Ectodermal cell (in vitro differentiated cells): Measurements from ENCODE around the gene CTTNBP2.

Experiments
- H3K27ac ChIP-seq: 2 replicates; pipeline ENCODE4 v1.7.0; 2013; ENCODE audit warnings: mild to moderate bottlenecking, low read depth, low read length; ENCODE audit not compliant: insufficient read depth, poor library complexity, severe bottlenecking
- H3K27me3 ChIP-seq: 2 replicates; pipeline ENCODE4 v1.7.0; 2013; ENCODE audit warnings: mild to moderate bottlenecking, low read length; ENCODE audit not compliant: insufficient read depth, control insufficient read depth, poor library complexity, severe bottlenecking
- H3K36me3 ChIP-seq: one replicate; pipeline ENCODE4 v1.7.0; 2013; ENCODE audit warnings: low read length; ENCODE audit not compliant: control insufficient read depth, insufficient read depth
- H3K4me1 ChIP-seq: one replicate; pipeline ENCODE4 v1.7.0; 2013; ENCODE audit warnings: low read length; ENCODE audit not compliant: control insufficient read depth, insufficient read depth
- H3K4me3 ChIP-seq: 2 replicates; pipeline ENCODE4 v1.7.0; 2013; ENCODE audit warnings: low read depth, low read length, control low read depth; ENCODE audit not compliant: insufficient read depth
- H3K9me3 ChIP-seq: 2 replicates; pipeline ENCODE4 v1.7.0; 2013; ENCODE audit warnings: mild to moderate bottlenecking, low read length, moderate library complexity; ENCODE audit not compliant: control insufficient read depth
- WGBS, 2 experiments: methylation state at CpG; one replicate each; pipeline ENCODE4 v1.1.7; 2013; ENCODE audit warnings: missing lambda C conversion rate in 2 of 2; 5-methylcytosine and 5-hydroxymethylcytosine counted together

The CTTNBP2 gene

GRCh38 chr7:117828825-117829224 is 44.4 kb downstream of the CTTNBP2 start:
- Histone ChIP-seq H3K9me3 (no peaks in the 10 kb centered on the region), H3K27me3 (no peaks in the 10 kb centered on the region), H3K4me3 (no peak overlapping the region), H3K27ac (no peak overlapping the region), H3K4me1 (no peaks in the 10 kb centered on the region), H3K36me3 (no peaks in the 10 kb centered on the region)
- 97 to 98% methylated on average over 2 of the region's 2 CpGs for WGBS, 2 experiments

GRCh38 chr7:117827862-117828261 is 45.4 kb downstream of the CTTNBP2 start:
- whole genome bisulfite sequencing, 2 experiments: 95 to 96% methylated on average over 2 of the region's 2 CpGs
- no peaks in the 10 kb centered on the region for H3K36me3 ChIP-seq
- no peaks in the 10 kb centered on the region for H3K27me3 ChIP-seq
- no peak overlapping the region for H3K27ac ChIP-seq
- no peaks in the 10 kb centered on the region for H3K9me3 ChIP-seq
- H3K4me3 ChIP-seq: no peak overlapping the region
- no peaks in the 10 kb centered on the region for H3K4me1 ChIP-seq

GRCh38 chr7:117825132-117825531 is 48.1 kb downstream of the CTTNBP2 start:
- H3K4me1 ChIP-seq: no peaks in the 10 kb centered on the region
- no peak overlapping the region for H3K27ac ChIP-seq
- WGBS, 2 experiments: 94 to 95% methylated on average over 2 of the region's 2 CpGs
- no peak overlapping the region for H3K4me3 ChIP-seq
- H3K9me3 ChIP-seq: no peaks in the 10 kb centered on the region
- no peaks in the 10 kb centered on the region for H3K27me3 ChIP-seq
- H3K36me3 ChIP-seq: no peaks in the 10 kb centered on the region

- 96 to 100% methylated on average over 1 to 2 of the region's 2 CpGs for WGBS, 2 experiments
- H3K9me3 ChIP-seq: no peaks in the 10 kb centered on the region
These were observed 48.6 kb downstream of the CTTNBP2 start for GRCh38 chr7:117824592-117824991.

GRCh38 chr7:117819558-117819957 is 53.7 kb downstream of the CTTNBP2 start:
- Histone ChIP-seq H3K4me3 (no peak overlapping the region), H3K27ac (no peak overlapping the region), H3K27me3 (no peaks in the 10 kb centered on the region), H3K9me3 (no peaks in the 10 kb centered on the region), H3K4me1 (no peaks in the 10 kb centered on the region), H3K36me3 (no peaks in the 10 kb centered on the region)
- WGBS, 2 experiments: 92 to 97% methylated on average over 2 of the region's 2 CpGs

More at GRCh38 chr7:117824592-117824991, 48.6 kb downstream of the CTTNBP2 start:
- no peak overlapping the region for H3K4me3 ChIP-seq
- no peaks in the 10 kb centered on the region for H3K27me3 ChIP-seq
- H3K36me3 ChIP-seq: no peaks in the 10 kb centered on the region
- no peaks in the 10 kb centered on the region for H3K4me1 ChIP-seq
- no peak overlapping the region for H3K27ac ChIP-seq

- H3K36me3 ChIP-seq: no peaks in the 10 kb centered on the region
- peaks cover 7% of the 10 kb centered on the region for H3K4me1 ChIP-seq
- no peaks in the 10 kb centered on the region for H3K9me3 ChIP-seq
- no peak overlapping the region for H3K27ac ChIP-seq
- WGBS, 2 experiments: 91 to 95% methylated on average over 2 of the region's 2 CpGs
- H3K27me3 ChIP-seq: no peaks in the 10 kb centered on the region
- no peak overlapping the region for H3K4me3 ChIP-seq
These were observed 55.0 kb downstream of the CTTNBP2 start for GRCh38 chr7:117818232-117818631.

- no peak overlapping the region for H3K4me3 ChIP-seq
- H3K9me3 ChIP-seq: no peaks in the 10 kb centered on the region
- WGBS, 2 experiments: 84% methylated on average over 7 of the region's 7 CpGs
These were observed 56.5 kb downstream of the CTTNBP2 start for GRCh38 chr7:117816727-117817126.

GRCh38 chr7:117811696-117812095 is 61.5 kb downstream of the CTTNBP2 start:
- H3K27ac ChIP-seq: no peak overlapping the region
- peaks cover 17% of the 10 kb centered on the region for H3K4me1 ChIP-seq

More at GRCh38 chr7:117816727-117817126, 56.5 kb downstream of the CTTNBP2 start:
- Histone ChIP-seq H3K36me3 (no peaks in the 10 kb centered on the region), H3K27ac (no peak overlapping the region), H3K27me3 (no peaks in the 10 kb centered on the region), H3K4me1 (peaks cover 8% of the 10 kb centered on the region)

GRCh38 chr7:117810642-117811512 is 62.4 kb downstream of the CTTNBP2 start:
- 29% methylated on average over 3 to 6 of the region's 6 CpGs for WGBS, 2 experiments
- no peaks in the 10 kb centered on the region for H3K27me3 ChIP-seq
- H3K36me3 ChIP-seq: no peaks in the 10 kb centered on the region
- H3K4me3 ChIP-seq: no peak overlapping the region
- H3K27ac ChIP-seq: no peak overlapping the region
- H3K9me3 ChIP-seq: no peaks in the 10 kb centered on the region
- peaks cover 17% of the 10 kb centered on the region for H3K4me1 ChIP-seq

More at GRCh38 chr7:117811696-117812095, 61.5 kb downstream of the CTTNBP2 start:
- 86 to 91% methylated on average over 1 of the region's 2 CpGs for WGBS, 2 experiments
- Histone ChIP-seq H3K9me3 (no peaks in the 10 kb centered on the region), H3K4me3 (no peak overlapping the region), H3K27me3 (no peaks in the 10 kb centered on the region), H3K36me3 (no peaks in the 10 kb centered on the region)

- Histone ChIP-seq H3K27ac (no peak overlapping the region), H3K4me1 (peaks cover 17% of the 10 kb centered on the region)
- 92 to 100% methylated on average over 1 to 2 of the region's 3 CpGs for WGBS, 2 experiments
These were observed 63.3 kb downstream of the CTTNBP2 start for GRCh38 chr7:117809958-117810357.

More at GRCh38 chr7:117809958-117810357, 63.3 kb downstream of the CTTNBP2 start:
- no peak overlapping the region for H3K4me3 ChIP-seq
- no peaks in the 10 kb centered on the region for H3K9me3 ChIP-seq
- no peaks in the 10 kb centered on the region for H3K36me3 ChIP-seq
- H3K27me3 ChIP-seq: no peaks in the 10 kb centered on the region
